HepG2 (cell line): Measurements from ENCODE around the gene KLHL36. TPM values are rescaled to one million over a fixed set of nuclear protein-coding genes. Genes with fewer than 3 reads are reported as not detected.

Source experiments
- ARID2 ChIP-seq: sonication (generic); formaldehyde crosslinking; IDR thresholded peaks from 2 replicates; pipeline ENCODE4 v1.8.1; 2022; ENCODE audit warnings: mild to moderate bottlenecking, missing genetic modification reagents, borderline replicate concordance
- CENPX ChIP-seq: sonication (generic); formaldehyde crosslinking; IDR thresholded peaks from 2 replicates; pipeline ENCODE4 v1.9.0; 2021; ENCODE audit warnings: mild to moderate bottlenecking, missing genetic modification reagents, moderate library complexity
- ERF ChIP-seq: IDR thresholded peaks from 2 replicates; pipeline ENCODE4 v1.6.1; 2018; ENCODE audit warnings: missing biosample characterization, missing genetic modification reagents
- HNRNPL ChIP-seq: fragments of 200-400 bp; formaldehyde crosslinking; IDR thresholded peaks from 2 replicates; pipeline ENCODE4 v1.6.1; 2017; ENCODE audit warnings: mild to moderate bottlenecking, low read depth, low read length
- HOXA3 ChIP-seq: sonication (generic); formaldehyde crosslinking; IDR thresholded peaks from 2 replicates; pipeline ENCODE4 v1.5.0; 2020; ENCODE audit warnings: missing genetic modification reagents
- MED1 ChIP-seq: sonication (generic); formaldehyde crosslinking; IDR thresholded peaks from 2 replicates; pipeline ENCODE4 v1.4.0; 2020; ENCODE audit warnings: missing genetic modification reagents
- NFAT5 ChIP-seq: sonication (generic); formaldehyde crosslinking; IDR thresholded peaks from 2 replicates; pipeline ENCODE4 v1.4.0; 2020; ENCODE audit warnings: missing genetic modification reagents
- NFKB2 ChIP-seq: sonication (generic); formaldehyde crosslinking; IDR thresholded peaks from 2 replicates; pipeline ENCODE4 v1.4.0; 2020; ENCODE audit warnings: missing genetic modification reagents, borderline replicate concordance
- NR2C2 ChIP-seq: sonication (generic); formaldehyde crosslinking; IDR thresholded peaks from 2 replicates; pipeline ENCODE4 v1.4.0; 2020; ENCODE audit warnings: missing genetic modification reagents, mild to moderate bottlenecking, moderate library complexity, borderline replicate concordance
- NRL ChIP-seq: sonication (generic); formaldehyde crosslinking; IDR thresholded peaks from 2 replicates; pipeline ENCODE4 v1.5.0; 2020; ENCODE audit warnings: missing genetic modification reagents, mild to moderate bottlenecking, moderate library complexity, borderline replicate concordance
- PITX1 ChIP-seq: sonication (generic); formaldehyde crosslinking; IDR thresholded peaks from 2 replicates; pipeline ENCODE4 v1.5.1; 2020; ENCODE audit warnings: mild to moderate bottlenecking, missing genetic modification reagents
- RXRB ChIP-seq: IDR thresholded peaks from 2 replicates; pipeline ENCODE4 v1.6.1; 2016; ENCODE audit warnings: borderline replicate concordance, missing genetic modification reagents, missing compliant biosample characterization
- SALL1 ChIP-seq: sonication (generic); formaldehyde crosslinking; IDR thresholded peaks from 2 replicates; pipeline ENCODE4 v1.8.0; 2022; ENCODE audit warnings: mild to moderate bottlenecking, missing genetic modification reagents
- SP4 ChIP-seq: sonication (generic); formaldehyde crosslinking; IDR thresholded peaks from 2 replicates; pipeline ENCODE4 v1.8.1; 2023; ENCODE audit warnings: mild to moderate bottlenecking, missing genetic modification reagents
- SP5 ChIP-seq: IDR thresholded peaks from 2 replicates; pipeline ENCODE4 v1.6.1; 2016; ENCODE audit warnings: low read depth, borderline replicate concordance
- ZGPAT ChIP-seq: IDR thresholded peaks from 2 replicates; pipeline ENCODE4 v1.6.1; 2016; ENCODE audit warnings: mild to moderate bottlenecking
- ZNF274 ChIP-seq: sonication (generic); formaldehyde crosslinking; IDR thresholded peaks from 2 replicates; pipeline ENCODE4 v1.5.1; 2020; ENCODE audit warnings: mild to moderate bottlenecking, missing genetic modification reagents
- ZNF574 ChIP-seq: sonication (generic); formaldehyde crosslinking; IDR thresholded peaks from 2 replicates; pipeline ENCODE4 v1.4.0; 2020; ENCODE audit warnings: missing genetic modification reagents
- ZNF615 ChIP-seq: sonication (generic); formaldehyde crosslinking; IDR thresholded peaks from 2 replicates; pipeline ENCODE4 v1.5.0; 2020; ENCODE audit warnings: mild to moderate bottlenecking, missing genetic modification reagents, borderline replicate concordance
- polyA plus RNA-seq, 8 experiments: library from polyadenylated mRNA; depleted of rRNA in 3 of 8; stranded (reverse) in 7 of 8; unstranded in 1 of 8; fragments of >200 nt; fragmentation: Illumina TruSeq in 4 of 8; extraction: Trizol in 4 of 8; gene quantifications; 2 replicates each; pipeline versions ENCODE4 v1.2.1 to v1.2.3, GENCODE V29; 2011 to 2016; ENCODE audit warnings: low read depth in 4 of 8, missing spikeins in 1 of 8, mixed read lengths in 1 of 8; ENCODE audit not compliant: insufficient read depth in 1 of 8
- total RNA-seq, 5 experiments: library from RNA; depleted of rRNA; stranded (reverse); fragments of >200 nt; fragmentation: Illumina TruSeq; extraction: Trizol; gene quantifications; 2 replicates each; pipeline ENCODE4 v1.2.3, GENCODE V29; 2016; ENCODE audit warnings: low read depth in 1 of 5

The KLHL36 gene
- total and polyA plus RNA-seq, 2 of the 13 experiments (the other 11 are each of a cell fraction or from before 2014, with no cell fraction given) = 24.3 to 26.0 TPM

- peak; percentile 12; the same call in 1 of the 2 replicates for TF ChIP-seq ZNF574
- peak; percentile 63 for TF ChIP-seq SALL1 (CRISPR knock-in tag)
- TF ChIP-seq ZNF615 (CRISPR knock-in tag) = no peak
- no peak for TF ChIP-seq CENPX (CRISPR knock-in tag)
- TF ChIP-seq SP5 (CRISPR knock-in tag) = peak; percentile 81
- peak; percentile 57 for TF ChIP-seq NRL (CRISPR knock-in tag)
- TF ChIP-seq ZGPAT = peak; percentile 45; the same call in 1 of the 2 replicates
- TF ChIP-seq SP4 (CRISPR knock-in tag) = peak; percentile 14; the same call in 1 of the 2 replicates
- TF ChIP-seq NFKB2 (CRISPR knock-in tag) = peak; percentile 67; the same call in 1 of the 2 replicates
- 0 out of 2 replicates have a peak, but pooled peaks have one; percentile 50 for TF ChIP-seq HNRNPL
- peak; percentile 22; the same call in 1 of the 2 replicates for TF ChIP-seq ERF (CRISPR knock-in tag)
- TF ChIP-seq RXRB (CRISPR knock-in tag) = peak; percentile 86
- TF ChIP-seq HOXA3 = peak; percentile 55; the same call in 1 of the 2 replicates
- TF ChIP-seq ZNF274 (CRISPR knock-in tag) = peak; percentile 87
- peak; percentile 88 for TF ChIP-seq NR2C2
- TF ChIP-seq ARID2 (CRISPR knock-in tag) = peak; percentile 56; the same call in 1 of the 2 replicates
- peak; percentile 56; the same call in 1 of the 2 replicates for TF ChIP-seq MED1 (CRISPR knock-in tag)
- TF ChIP-seq NFAT5 (CRISPR knock-in tag) = peak; percentile 69
- TF ChIP-seq PITX1 (CRISPR knock-in tag) = peak; percentile 29; the same call in 1 of the 2 replicates
Measured at GRCh38 chr16:84648595-84649510, 542 bp downstream of the KLHL36 start (continued).
